GM19324 (cell line): ENCODE data around the gene CASKIN2.
A peak's percentile ranks its signal among the peaks of the same experiment; 100 is the strongest.
"Not testable (repeated sequence)": the region's sequence is repeated elsewhere in the genome, so short reads cannot be mapped to it uniquely, and the experiment has no call there.

ENCODE experiments used
- ATAC-seq: cut with Tn5 transposase; IDR thresholded peaks from one replicate; pipeline ENCODE4 v1.9.1; 2021; ENCODE audit warnings: mild to moderate bottlenecking, moderate library complexity; ENCODE audit not compliant: unreplicated experiment, low FRiP score

Gene CASKIN2

GRCh38 chr17:75521951-75522727 lies 6.8 kb upstream of the CASKIN2 start:
- no peak for ATAC-seq

GRCh38 chr17:75521290-75521689 lies 6.0 kb upstream of the CASKIN2 start:
- no peak for ATAC-seq

- not testable (repeated sequence) for ATAC-seq
These were observed 5.1 kb upstream of the CASKIN2 start for GRCh38 chr17:75520413-75520812.

GRCh38 chr17:75518983-75519537 lies 3.7 kb upstream of the CASKIN2 start:
- no peak for ATAC-seq

GRCh38 chr17:75518201-75518600 lies 2.9 kb upstream of the CASKIN2 start:
- ATAC-seq = no peak

- no peak for ATAC-seq
These were observed 2.0 kb upstream of the CASKIN2 start for GRCh38 chr17:75517297-75517865.

- peak; percentile 26 for ATAC-seq
These were observed 1.4 kb upstream of the CASKIN2 start for GRCh38 chr17:75516619-75517296.

- peak; percentile 77 for ATAC-seq
These were observed 900 bp upstream of the CASKIN2 start, which contains the start of gene TSEN54 for GRCh38 chr17:75516255-75516618. TSS of gene TSEN54 (plus strand) at chr17:75516528. CDS start at chr17:75516561, 33 bp downstream.

- no peak for ATAC-seq
These were observed 330 bp downstream of the CASKIN2 start for GRCh38 chr17:75514919-75515495.

GRCh38 chr17:75514299-75514918 lies 928 bp downstream of the CASKIN2 start:
- ATAC-seq = no peak

GRCh38 chr17:75513641-75514000 lies 1.7 kb downstream of the CASKIN2 start:
- no peak for ATAC-seq

- ATAC-seq = no peak
These were observed 2.3 kb downstream of the CASKIN2 start for GRCh38 chr17:75512926-75513640.

- no peak for ATAC-seq
These were observed 3.4 kb downstream of the CASKIN2 start for GRCh38 chr17:75511610-75512575.

- no peak for ATAC-seq
These were observed 4.1 kb downstream of the CASKIN2 start for GRCh38 chr17:75511270-75511609.

GRCh38 chr17:75509528-75510258 lies 5.6 kb downstream of the CASKIN2 start:
- ATAC-seq = no peak

GRCh38 chr17:75508931-75509361 lies 6.4 kb downstream of the CASKIN2 start:
- ATAC-seq = no peak

GRCh38 chr17:75507733-75508719 lies 7.3 kb downstream of the CASKIN2 start:
- no peak for ATAC-seq
